Measurements from ENCODE around the gene CSRP1. TPM values are rescaled to one million over a fixed set of nuclear protein-coding genes. Genes with fewer than 3 reads are reported as not detected.

The CSRP1 gene
- total RNA-seq, 2 experiments from 2014 or later, result 55.3 to 56.2 TPM

DNA sequence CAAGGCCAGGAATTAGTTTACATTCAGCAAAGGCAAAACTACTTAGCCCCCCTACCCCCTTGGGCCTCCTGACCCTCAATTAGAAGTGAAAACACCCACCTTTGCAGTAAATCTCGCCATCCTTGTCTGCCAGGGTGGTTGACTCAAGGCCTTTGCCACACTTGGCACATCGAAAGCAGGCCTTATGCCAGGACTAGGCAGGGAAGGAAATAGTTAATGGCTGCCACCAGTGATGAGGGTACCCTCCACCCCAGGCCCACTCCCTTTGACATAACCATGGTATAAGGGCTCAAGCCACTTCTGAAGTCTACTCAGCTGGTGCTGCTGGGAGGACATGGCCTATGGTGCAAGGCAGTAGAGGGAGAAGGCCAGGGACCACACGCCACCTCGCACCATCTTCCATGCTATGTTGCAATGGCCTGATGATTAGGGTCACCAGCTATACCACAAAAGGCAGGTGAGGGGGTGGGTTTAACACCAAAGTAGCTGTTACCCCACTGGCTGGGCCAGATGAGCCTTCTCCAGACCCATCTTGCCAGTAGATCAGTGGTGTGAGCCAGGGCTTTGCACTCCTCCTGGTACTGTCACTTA, 21.6 kb downstream of the CSRP1 start:
- Mint-ChIP-seq H3K36me3 (ENCODE audit: low read depth) (peaks cover 11% of the 10 kb centered on the region), H3K4me1 (ENCODE audit: low read depth) (peaks cover 14% of the 10 kb centered on the region), H3K27me3 (peaks cover 15% of the 10 kb centered on the region), H3K9me3 (no peaks in the 10 kb centered on the region), H3K4me3 (no peak overlapping the region), H3K27ac (no peak overlapping the region)
- POLR2A ChIA-PET, result interaction anchor here (1.4 kb wide), 1 partner anchor 22 kb away, joined by 3 read pairs; no protein-coding TSS in a partner anchor
- TF ChIP-seq, protein P1, sequence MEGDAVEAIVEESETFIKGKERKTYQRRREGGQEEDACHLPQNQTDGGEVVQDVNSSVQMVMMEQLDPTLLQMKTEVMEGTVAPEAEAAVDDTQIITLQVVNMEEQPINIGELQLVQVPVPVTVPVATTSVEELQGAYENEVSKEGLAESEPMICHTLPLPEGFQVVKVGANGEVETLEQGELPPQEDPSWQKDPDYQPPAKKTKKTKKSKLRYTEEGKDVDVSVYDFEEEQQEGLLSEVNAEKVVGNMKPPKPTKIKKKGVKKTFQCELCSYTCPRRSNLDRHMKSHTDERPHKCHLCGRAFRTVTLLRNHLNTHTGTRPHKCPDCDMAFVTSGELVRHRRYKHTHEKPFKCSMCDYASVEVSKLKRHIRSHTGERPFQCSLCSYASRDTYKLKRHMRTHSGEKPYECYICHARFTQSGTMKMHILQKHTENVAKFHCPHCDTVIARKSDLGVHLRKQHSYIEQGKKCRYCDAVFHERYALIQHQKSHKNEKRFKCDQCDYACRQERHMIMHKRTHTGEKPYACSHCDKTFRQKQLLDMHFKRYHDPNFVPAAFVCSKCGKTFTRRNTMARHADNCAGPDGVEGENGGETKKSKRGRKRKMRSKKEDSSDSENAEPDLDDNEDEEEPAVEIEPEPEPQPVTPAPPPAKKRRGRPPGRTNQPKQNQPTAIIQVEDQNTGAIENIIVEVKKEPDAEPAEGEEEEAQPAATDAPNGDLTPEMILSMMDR (IDR thresholded peaks at IDR 0.05), result no peak
- CTCF ChIA-PET, result interaction anchor here (1.6 to 29.4 kb wide), 3 partner anchors 20 to 50 kb away, joined by 6 to 796 read pairs (median 149); partner anchors contain the start of gene CSRP1
- intact Hi-C loops (cut with micrococcal nuclease), result no loop called here
- ATAC-seq (no peak), DNase-seq (no peak)

DNA sequence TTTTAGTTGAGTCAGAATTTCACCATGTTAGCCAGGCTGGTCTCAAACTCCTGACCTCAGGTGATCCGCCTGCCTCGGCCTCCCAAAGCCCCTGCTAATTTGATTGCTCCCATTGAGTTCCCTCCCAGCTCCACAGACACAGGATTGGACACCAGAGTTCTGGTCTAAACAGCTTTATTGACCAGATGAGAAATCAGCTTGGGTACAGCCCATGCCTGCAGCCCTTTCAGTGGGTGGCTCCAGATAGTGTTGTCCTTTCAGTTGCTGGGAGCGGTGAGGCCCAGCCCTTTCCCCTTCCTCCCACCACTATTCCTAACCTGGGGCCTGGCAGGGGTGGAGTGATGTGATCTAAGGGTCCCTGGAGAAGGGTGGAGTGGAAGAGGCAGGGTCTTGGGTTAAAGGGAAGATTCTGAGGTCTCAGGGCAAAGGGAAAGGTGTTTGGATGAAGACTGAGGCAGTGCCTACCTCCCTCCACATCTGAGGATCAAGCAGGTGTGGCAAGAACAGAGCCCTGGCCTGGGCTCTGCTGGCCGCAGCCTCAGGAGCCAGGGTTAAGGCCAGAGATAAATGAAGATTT, 23.5 kb downstream of the CSRP1 start:
- DNase-seq (no peak), ATAC-seq (no peak)
- Mint-ChIP-seq H3K36me3 (ENCODE audit: low read depth) (peaks cover 9% of the 10 kb centered on the region), H3K4me3 (no peak overlapping the region), H3K27me3 (peaks cover 22% of the 10 kb centered on the region), H3K27ac (peak overlapping the region; percentile 27), H3K4me1 (ENCODE audit: low read depth) (peaks cover 14% of the 10 kb centered on the region), H3K9me3 (no peaks in the 10 kb centered on the region)
- TF ChIP-seq, protein P1 (IDR thresholded peaks at IDR 0.05), result no peak
- ChIA-PET CTCF (interaction anchor here (0.9 to 29.4 kb wide), 10 partner anchors 22 to 310 kb away, joined by 3 to 796 read pairs (median 6); partner anchors contain the start of gene CSRP1), POLR2A (interaction anchor here (1.5 to 2.0 kb wide), 2 partner anchors 23 to 30 kb away, joined by 4 to 9 read pairs; no protein-coding TSS in a partner anchor)
- intact Hi-C loops (cut with micrococcal nuclease), result loop anchor here (5.0 kb wide), 1 partner anchor 36 kb away; no protein-coding TSS in a partner anchor

DNA sequence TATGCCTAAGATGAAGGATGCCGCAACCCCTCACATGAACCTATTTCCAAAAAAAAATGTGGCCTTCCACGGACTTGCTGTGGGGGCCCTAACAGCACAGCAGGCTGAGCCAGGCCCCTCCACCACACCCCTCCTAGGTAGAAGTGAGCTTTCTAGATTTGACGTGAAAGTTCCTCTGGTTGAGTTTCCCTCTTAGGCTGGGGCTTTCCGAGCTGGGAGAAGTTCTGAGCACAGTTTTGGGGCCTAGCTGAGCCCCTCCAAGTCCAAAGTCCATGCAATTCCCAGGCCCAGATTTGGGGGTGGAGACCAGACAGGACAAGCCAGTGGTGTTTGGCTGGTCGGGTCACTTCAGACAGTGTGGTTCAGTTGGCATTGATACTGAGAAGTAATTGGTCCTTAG, 24.2 kb downstream of the CSRP1 start:
- CTCF ChIA-PET, result interaction anchor here (0.9 to 29.4 kb wide), 17 partner anchors 9 to 310 kb away, joined by 3 to 796 read pairs (median 7); partner anchors contain the start of genes CSRP1 and PHLDA3
- Mint-ChIP-seq H3K27me3 (peaks cover 22% of the 10 kb centered on the region), H3K4me3 (no peak overlapping the region), H3K27ac (no peak overlapping the region), H3K36me3 (ENCODE audit: low read depth) (peaks cover 5% of the 10 kb centered on the region), H3K4me1 (ENCODE audit: low read depth) (peaks cover 14% of the 10 kb centered on the region), H3K9me3 (no peaks in the 10 kb centered on the region)
- TF ChIP-seq, protein P1 (IDR thresholded peaks at IDR 0.05), result no peak
- POLR2A ChIA-PET, result interaction anchor here (0.8 to 2.0 kb wide), 3 partner anchors 11 to 31 kb away, joined by 3 to 9 read pairs (median 6); partner anchors contain the start of gene CSRP1
- ATAC-seq (no peak), DNase-seq (no peak)
- intact Hi-C loops (cut with micrococcal nuclease), result loop anchor here (1.0 to 5.0 kb wide), 2 partner anchors 31 to 35 kb away; no protein-coding TSS in a partner anchor

DNA sequence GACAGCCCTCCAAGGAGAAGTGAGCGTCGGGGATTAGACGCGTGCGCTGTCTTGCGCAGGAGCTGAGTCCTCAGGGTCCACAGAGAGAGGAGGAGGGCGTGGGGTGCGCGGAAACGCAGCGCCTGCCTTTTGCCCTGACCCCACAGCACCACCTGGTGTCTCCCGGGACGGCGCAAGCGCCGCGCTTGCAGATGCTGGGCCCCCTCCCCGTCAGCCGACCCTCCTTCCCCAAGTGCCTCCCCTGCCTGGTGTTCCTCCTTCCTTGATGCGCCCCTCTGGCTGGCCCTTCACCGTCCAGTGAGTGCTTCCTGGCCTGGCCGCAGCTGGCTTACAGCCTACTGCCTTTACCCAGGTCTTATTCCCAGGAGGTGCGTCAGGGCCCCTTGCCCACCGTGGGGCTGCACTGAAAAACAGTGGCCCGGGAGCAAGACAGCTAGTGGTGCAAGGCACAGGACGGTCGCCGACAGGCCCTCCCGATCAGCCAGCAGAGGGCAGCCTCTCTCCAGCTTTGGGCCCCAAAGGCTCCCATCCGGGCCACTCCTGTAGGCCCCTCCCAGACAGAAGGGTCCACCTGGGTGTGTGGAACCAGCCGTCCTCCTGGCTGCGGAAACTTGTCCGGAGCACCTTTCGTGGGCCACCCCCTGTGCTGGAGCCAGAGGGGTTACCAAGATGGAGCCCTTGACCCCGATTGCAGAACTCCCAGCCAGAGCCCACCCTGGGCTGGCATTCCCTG, 25.0 kb downstream of the CSRP1 start:
- ChIA-PET POLR2A (interaction anchor here (0.8 to 2.0 kb wide), 4 partner anchors 12 to 31 kb away, joined by 3 to 9 read pairs (median 4); partner anchors contain the start of gene CSRP1), CTCF (interaction anchor here (0.6 to 29.4 kb wide), 30 partner anchors 9 to 311 kb away, joined by 3 to 796 read pairs (median 5); partner anchors contain the start of genes CSRP1 and PHLDA3)
- peak; percentile 87 for DNase-seq
- Mint-ChIP-seq H3K4me3 (peak overlapping the region; percentile 57), H3K27ac (no peak overlapping the region), H3K36me3 (ENCODE audit: low read depth) (peaks cover 2% of the 10 kb centered on the region), H3K9me3 (no peaks in the 10 kb centered on the region), H3K27me3 (peaks cover 22% of the 10 kb centered on the region), H3K4me1 (ENCODE audit: low read depth) (peaks cover 14% of the 10 kb centered on the region)
- intact Hi-C loops (cut with micrococcal nuclease), result loop anchor here (1.0 to 5.0 kb wide), 2 partner anchors 31 to 35 kb away; no protein-coding TSS in a partner anchor
- peak; percentile 90 for ATAC-seq
- TF ChIP-seq, protein P1 (IDR thresholded peaks at IDR 0.05), result peak; percentile 82
